Keratinocyte (primary cell): ENCODE results near the gene BRICD5.

Experiments used
- EZH2 ChIP-seq: IDR thresholded peaks from one replicate; pipeline ENCODE4 v1.6.1; 2012; ENCODE audit warnings: inconsistent platforms, mild to moderate bottlenecking, low read length, moderate library complexity
- TF ChIP-seq, protein P1 (sequence below), 3 experiments: IDR thresholded peaks in 1 of 3; conservative IDR thresholded peaks in 1 of 3; optimal IDR thresholded peaks in 1 of 3; 2 replicates in 2 of 3; 3 replicates in 1 of 3; pipeline versions ENCODE3 to v1.5.1; 2011; ENCODE audit warnings: low read length in 3 of 3, mild to moderate bottlenecking in 3 of 3, moderate library complexity in 2 of 3, control low read depth in 1 of 3, inconsistent platforms in 1 of 3; ENCODE audit not compliant: insufficient read depth in 2 of 3; ENCODE audit errors: extremely low read depth in 1 of 3

DNA sequence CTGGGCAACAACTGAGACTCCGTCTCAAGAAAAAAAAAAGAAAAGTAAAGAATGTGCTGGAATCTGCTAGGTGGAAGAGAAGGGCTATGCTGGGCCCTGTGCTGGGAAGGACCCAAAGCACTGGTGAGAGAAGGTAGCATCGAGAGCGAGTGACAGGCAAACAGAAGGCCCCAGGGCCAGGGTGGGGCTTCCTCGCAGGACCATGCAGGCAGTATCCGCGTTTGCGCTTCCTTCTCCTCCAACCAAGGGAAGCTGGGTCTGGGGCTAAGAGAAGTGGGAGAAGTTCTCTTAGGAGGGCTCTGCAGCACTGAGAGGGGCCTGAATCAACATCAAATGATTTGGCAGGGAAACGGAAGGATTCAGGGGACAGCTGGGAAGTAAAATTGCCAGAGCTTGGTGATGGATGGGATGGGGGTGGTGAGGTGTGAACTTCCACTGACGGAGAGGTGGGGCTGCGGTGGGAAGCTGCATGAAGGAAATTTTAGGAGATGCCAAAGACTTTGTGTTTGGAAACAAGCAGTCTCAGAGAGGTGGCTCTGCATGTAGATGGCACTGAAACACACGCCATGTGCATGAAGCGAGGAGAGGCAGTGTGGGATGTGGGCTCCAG, 46.0 kb upstream of the BRICD5 start:
- TF ChIP-seq, protein P1, sequence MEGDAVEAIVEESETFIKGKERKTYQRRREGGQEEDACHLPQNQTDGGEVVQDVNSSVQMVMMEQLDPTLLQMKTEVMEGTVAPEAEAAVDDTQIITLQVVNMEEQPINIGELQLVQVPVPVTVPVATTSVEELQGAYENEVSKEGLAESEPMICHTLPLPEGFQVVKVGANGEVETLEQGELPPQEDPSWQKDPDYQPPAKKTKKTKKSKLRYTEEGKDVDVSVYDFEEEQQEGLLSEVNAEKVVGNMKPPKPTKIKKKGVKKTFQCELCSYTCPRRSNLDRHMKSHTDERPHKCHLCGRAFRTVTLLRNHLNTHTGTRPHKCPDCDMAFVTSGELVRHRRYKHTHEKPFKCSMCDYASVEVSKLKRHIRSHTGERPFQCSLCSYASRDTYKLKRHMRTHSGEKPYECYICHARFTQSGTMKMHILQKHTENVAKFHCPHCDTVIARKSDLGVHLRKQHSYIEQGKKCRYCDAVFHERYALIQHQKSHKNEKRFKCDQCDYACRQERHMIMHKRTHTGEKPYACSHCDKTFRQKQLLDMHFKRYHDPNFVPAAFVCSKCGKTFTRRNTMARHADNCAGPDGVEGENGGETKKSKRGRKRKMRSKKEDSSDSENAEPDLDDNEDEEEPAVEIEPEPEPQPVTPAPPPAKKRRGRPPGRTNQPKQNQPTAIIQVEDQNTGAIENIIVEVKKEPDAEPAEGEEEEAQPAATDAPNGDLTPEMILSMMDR (optimal IDR thresholded peaks at IDR 0.05 in 1 of 3, IDR thresholded peaks at IDR 0.05 in 1 of 3, conservative IDR thresholded peaks at IDR 0.05 in 1 of 3; ENCODE audit: extremely low read depth in 1 of 3, insufficient read depth in 2 of 3, low read length in 3 of 3) = no peak
- TF ChIP-seq EZH2 = no peak
